ENCODE results near the gene OR1K1.

OR1K1 gene

GRCh38 chr9:122816163-122816867 lies 16.4 kb downstream of the OR1K1 start:
- peaks cover 24% of the 10 kb centered on the region for H3K36me3 ChIP-seq
- no peaks in the 10 kb centered on the region for H3K27me3 ChIP-seq
- no peaks in the 10 kb centered on the region for H3K9me3 ChIP-seq
- DNase-seq = peak; percentile 26
- TF ChIP-seq, protein P1, sequence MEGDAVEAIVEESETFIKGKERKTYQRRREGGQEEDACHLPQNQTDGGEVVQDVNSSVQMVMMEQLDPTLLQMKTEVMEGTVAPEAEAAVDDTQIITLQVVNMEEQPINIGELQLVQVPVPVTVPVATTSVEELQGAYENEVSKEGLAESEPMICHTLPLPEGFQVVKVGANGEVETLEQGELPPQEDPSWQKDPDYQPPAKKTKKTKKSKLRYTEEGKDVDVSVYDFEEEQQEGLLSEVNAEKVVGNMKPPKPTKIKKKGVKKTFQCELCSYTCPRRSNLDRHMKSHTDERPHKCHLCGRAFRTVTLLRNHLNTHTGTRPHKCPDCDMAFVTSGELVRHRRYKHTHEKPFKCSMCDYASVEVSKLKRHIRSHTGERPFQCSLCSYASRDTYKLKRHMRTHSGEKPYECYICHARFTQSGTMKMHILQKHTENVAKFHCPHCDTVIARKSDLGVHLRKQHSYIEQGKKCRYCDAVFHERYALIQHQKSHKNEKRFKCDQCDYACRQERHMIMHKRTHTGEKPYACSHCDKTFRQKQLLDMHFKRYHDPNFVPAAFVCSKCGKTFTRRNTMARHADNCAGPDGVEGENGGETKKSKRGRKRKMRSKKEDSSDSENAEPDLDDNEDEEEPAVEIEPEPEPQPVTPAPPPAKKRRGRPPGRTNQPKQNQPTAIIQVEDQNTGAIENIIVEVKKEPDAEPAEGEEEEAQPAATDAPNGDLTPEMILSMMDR (IDR thresholded peaks at IDR 0.05; ENCODE audit: low read depth, low read length) = no peak
- H3K4me3 ChIP-seq (ENCODE audit: low read depth, low read length) = no peak overlapping the region
- H3K4me1 ChIP-seq = no peaks in the 10 kb centered on the region

- Histone ChIP-seq H3K4me1 (no peaks in the 10 kb centered on the region), H3K9me3 (no peaks in the 10 kb centered on the region), H3K27me3 (no peaks in the 10 kb centered on the region), H3K4me3 (ENCODE audit: low read depth, low read length) (no peak overlapping the region), H3K36me3 (peaks cover 43% of the 10 kb centered on the region)
- TF ChIP-seq, protein P1 (IDR thresholded peaks at IDR 0.05; ENCODE audit: low read depth, low read length) = no peak
- DNase-seq = no peak
Observed at GRCh38 chr9:122819326-122819725, 19.4 kb downstream of the OR1K1 start.

- Histone ChIP-seq H3K4me3 (ENCODE audit: low read depth, low read length) (no peak overlapping the region), H3K27me3 (no peaks in the 10 kb centered on the region), H3K9me3 (no peaks in the 10 kb centered on the region), H3K36me3 (peaks cover 43% of the 10 kb centered on the region), H3K4me1 (no peaks in the 10 kb centered on the region)
- DNase-seq = no peak
- TF ChIP-seq, protein P1 (IDR thresholded peaks at IDR 0.05; ENCODE audit: low read depth, low read length) = no peak
Observed at GRCh38 chr9:122819791-122820489, 20.0 kb downstream of the OR1K1 start.

- TF ChIP-seq, protein P1 (IDR thresholded peaks at IDR 0.05; ENCODE audit: low read depth, low read length) = no peak
- Histone ChIP-seq H3K9me3 (no peaks in the 10 kb centered on the region), H3K4me3 (ENCODE audit: low read depth, low read length) (no peak overlapping the region), H3K4me1 (no peaks in the 10 kb centered on the region), H3K36me3 (peaks cover 43% of the 10 kb centered on the region), H3K27me3 (no peaks in the 10 kb centered on the region)
- no peak for DNase-seq
Observed at GRCh38 chr9:122820490-122820845, 20.5 kb downstream of the OR1K1 start.

- no peak for DNase-seq
Observed at GRCh38 chr9:122821278-122821943, 21.5 kb downstream of the OR1K1 start.

More at GRCh38 chr9:122821278-122821943, 21.5 kb downstream of the OR1K1 start:
- Histone ChIP-seq H3K36me3 (peaks cover 45% of the 10 kb centered on the region), H3K9me3 (no peaks in the 10 kb centered on the region), H3K4me3 (ENCODE audit: low read depth, low read length) (no peak overlapping the region), H3K27me3 (no peaks in the 10 kb centered on the region), H3K4me1 (no peaks in the 10 kb centered on the region)
- TF ChIP-seq, protein P1 (IDR thresholded peaks at IDR 0.05; ENCODE audit: low read depth, low read length) = no peak

All from BE2C (cell line).